ENCODE results near the gene IRF4. TPM values are rescaled to one million over a fixed set of nuclear protein-coding genes. Genes with fewer than 3 reads are reported as not detected.

The IRF4 gene
- total RNA-seq, 2 experiments from 2014 or later: 16.9 to 20.8 TPM

- no peak overlapping the region for H3K27ac ChIP-seq (ENCODE audit: low read depth in 1 of 2, low read length in 2 of 2)
Observed at GRCh38 chr6:362924-363249, 28.7 kb upstream of the IRF4 start.

DNA sequence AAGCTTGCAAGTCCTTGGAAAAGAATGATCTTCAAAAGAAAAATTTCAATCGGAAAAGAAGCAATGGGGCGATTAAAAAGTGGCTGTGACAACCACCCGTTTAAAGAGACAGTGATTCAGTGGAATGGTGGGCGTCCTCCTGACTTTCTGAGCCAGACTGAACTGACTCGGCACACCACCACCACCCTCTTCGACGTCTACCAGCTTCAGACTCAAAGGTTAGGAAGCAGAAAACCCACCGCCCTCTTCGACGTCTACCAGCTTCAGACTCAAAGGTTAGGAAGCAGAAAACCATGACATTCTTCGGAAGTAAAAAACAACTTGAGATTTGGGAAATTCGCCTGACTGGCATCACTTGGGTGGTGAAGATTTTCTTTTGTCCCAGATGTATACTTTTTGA, 28.3 kb upstream of the IRF4 start:
- Histone ChIP-seq H3K27me3 (ENCODE audit: control insufficient read depth in 1 of 2, insufficient read depth in 2 of 2, low read length in 2 of 2) (no peaks in the 10 kb centered on the region), H3K4me3 (ENCODE audit: low read length) (no peak overlapping the region), H3K4me1 (ENCODE audit: insufficient read depth, low read length) (no peaks in the 10 kb centered on the region), H3K9me3 (ENCODE audit: control insufficient read depth in 1 of 2, insufficient read depth in 1 of 2, low read length in 2 of 2) (peaks cover 0 to 59% of the 10 kb centered on the region in 2 experiments), H3K27ac (ENCODE audit: low read depth in 1 of 2, low read length in 2 of 2) (no peak overlapping the region), H3K36me3 (ENCODE audit: insufficient read depth, low read length) (no peaks in the 10 kb centered on the region)
- intact Hi-C loops (cut with DNase I, micrococcal nuclease): no loop called here
- no peak for TF ChIP-seq CTCF (IDR thresholded peaks at IDR 0.05)
- ATAC-seq (ENCODE audit: poor library complexity): no peak
- ChIA-PET POLR2A (interaction anchor here (0.7 kb wide), 1 partner anchor 175 kb away, joined by 5 read pairs; no protein-coding TSS in a partner anchor), CTCF (no interaction called here)
- no peak for DNase-seq
- no peaks in the 10 kb centered on the region for H3K4me1 Mint-ChIP-seq (ENCODE audit: low read depth)
- H3K9me3 Mint-ChIP-seq: peaks cover 2% of the 10 kb centered on the region
- no peak overlapping the region for H3K27ac Mint-ChIP-seq
- H3K27me3 Mint-ChIP-seq: peaks cover 15% of the 10 kb centered on the region
- H3K36me3 Mint-ChIP-seq (ENCODE audit: low read depth): no peaks in the 10 kb centered on the region
- no peak overlapping the region for H3K4me3 Mint-ChIP-seq

More at GRCh38 chr6:362924-363249, 28.7 kb upstream of the IRF4 start:
- DNase-seq (no peak), ATAC-seq (ENCODE audit: poor library complexity) (no peak)
- Histone ChIP-seq H3K4me3 (ENCODE audit: low read length) (no peak overlapping the region), H3K4me1 (ENCODE audit: insufficient read depth, low read length) (no peaks in the 10 kb centered on the region), H3K9me3 (ENCODE audit: control insufficient read depth in 1 of 2, insufficient read depth in 1 of 2, low read length in 2 of 2) (peaks cover 0 to 61% of the 10 kb centered on the region in 2 experiments), H3K27me3 (ENCODE audit: control insufficient read depth in 1 of 2, insufficient read depth in 2 of 2, low read length in 2 of 2) (no peaks in the 10 kb centered on the region), H3K36me3 (ENCODE audit: insufficient read depth, low read length) (no peaks in the 10 kb centered on the region)
- no peak overlapping the region for H3K4me3 Mint-ChIP-seq
- H3K9me3 Mint-ChIP-seq: peaks cover 2% of the 10 kb centered on the region
- H3K27me3 Mint-ChIP-seq: peaks cover 12% of the 10 kb centered on the region
- POLR2A ChIA-PET: interaction anchor here (0.7 kb wide), 1 partner anchor 174 kb away, joined by 5 read pairs; no protein-coding TSS in a partner anchor
- TF ChIP-seq CTCF (IDR thresholded peaks at IDR 0.05): no peak
- H3K36me3 Mint-ChIP-seq (ENCODE audit: low read depth): no peaks in the 10 kb centered on the region
- no peak overlapping the region for H3K27ac Mint-ChIP-seq
- H3K4me1 Mint-ChIP-seq (ENCODE audit: low read depth): no peaks in the 10 kb centered on the region
- intact Hi-C loops (cut with DNase I, micrococcal nuclease): no loop called here
- CTCF ChIA-PET: no interaction called here

DNA sequence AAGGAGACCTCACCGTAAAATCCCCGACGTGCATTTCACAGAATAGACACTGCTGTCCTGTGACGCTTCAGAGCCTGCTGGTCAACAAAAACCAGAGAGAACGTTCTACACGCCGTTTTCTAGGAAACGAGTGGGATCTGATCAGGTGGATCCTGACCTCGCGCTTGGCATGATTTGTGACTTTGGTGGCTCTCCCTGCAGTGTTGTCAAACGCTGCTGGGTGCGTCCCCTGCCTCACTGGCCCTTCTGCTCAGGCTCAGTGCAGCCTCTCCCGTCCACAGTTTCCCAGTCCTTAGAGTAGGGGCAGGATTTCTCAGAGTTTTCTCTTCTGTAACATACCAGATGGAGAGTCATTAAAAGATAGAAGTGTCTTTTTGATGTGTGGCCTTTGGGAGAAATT, 27.6 kb upstream of the IRF4 start:
- H3K4me3 ChIP-seq (ENCODE audit: low read length): no peak overlapping the region
- H3K27me3 ChIP-seq (ENCODE audit: control insufficient read depth in 1 of 2, insufficient read depth in 2 of 2, low read length in 2 of 2): no peaks in the 10 kb centered on the region
- POLR2A ChIA-PET: interaction anchor here (0.6 kb wide), 1 partner anchor 279 kb away, joined by 5 read pairs; no protein-coding TSS in a partner anchor
- no peak overlapping the region for H3K4me3 Mint-ChIP-seq
- no peak for DNase-seq
- H3K27ac ChIP-seq (ENCODE audit: low read depth in 1 of 2, low read length in 2 of 2): no peak overlapping the region
- H3K9me3 ChIP-seq (ENCODE audit: control insufficient read depth in 1 of 2, insufficient read depth in 1 of 2, low read length in 2 of 2): peaks cover 0 to 59% of the 10 kb centered on the region in 2 experiments
- no peaks in the 10 kb centered on the region for H3K4me1 ChIP-seq (ENCODE audit: insufficient read depth, low read length)
- peaks cover 2% of the 10 kb centered on the region for H3K9me3 Mint-ChIP-seq
- H3K36me3 Mint-ChIP-seq (ENCODE audit: low read depth): no peaks in the 10 kb centered on the region
- H3K27me3 Mint-ChIP-seq: peaks cover 15% of the 10 kb centered on the region
- no peak overlapping the region for H3K27ac Mint-ChIP-seq
- no peak for ATAC-seq (ENCODE audit: poor library complexity)
- H3K4me1 Mint-ChIP-seq (ENCODE audit: low read depth): no peaks in the 10 kb centered on the region
- CTCF ChIA-PET: no interaction called here
- TF ChIP-seq CTCF (IDR thresholded peaks at IDR 0.05): no peak
- intact Hi-C loops (cut with DNase I, micrococcal nuclease): no loop called here
- no peaks in the 10 kb centered on the region for H3K36me3 ChIP-seq (ENCODE audit: insufficient read depth, low read length)
